Head of caudate nucleus (tissue), 42 donors: ENCODE results near the gene DIDO1.

Experiments used
- DNase-seq, 42 donors: peaks; one replicate each; pipeline versions ENCODE4 v3.0.0 to v3.0.0-alpha.2; 2020 to 2021; ENCODE audit warnings: mixed read lengths in 7 of 42
- intact Hi-C: fragments of 100-400 bp; cut with DNase I; formaldehyde crosslinking; loops from one replicate; pipeline ENCODE4 v1.15.0; 2022

DIDO1 gene

GRCh38 chr20:62952968-62953838 lies 26.9 kb upstream of the DIDO1 start:
- intact Hi-C loops: no loop called here
- DNase-seq: no peak

DNA sequence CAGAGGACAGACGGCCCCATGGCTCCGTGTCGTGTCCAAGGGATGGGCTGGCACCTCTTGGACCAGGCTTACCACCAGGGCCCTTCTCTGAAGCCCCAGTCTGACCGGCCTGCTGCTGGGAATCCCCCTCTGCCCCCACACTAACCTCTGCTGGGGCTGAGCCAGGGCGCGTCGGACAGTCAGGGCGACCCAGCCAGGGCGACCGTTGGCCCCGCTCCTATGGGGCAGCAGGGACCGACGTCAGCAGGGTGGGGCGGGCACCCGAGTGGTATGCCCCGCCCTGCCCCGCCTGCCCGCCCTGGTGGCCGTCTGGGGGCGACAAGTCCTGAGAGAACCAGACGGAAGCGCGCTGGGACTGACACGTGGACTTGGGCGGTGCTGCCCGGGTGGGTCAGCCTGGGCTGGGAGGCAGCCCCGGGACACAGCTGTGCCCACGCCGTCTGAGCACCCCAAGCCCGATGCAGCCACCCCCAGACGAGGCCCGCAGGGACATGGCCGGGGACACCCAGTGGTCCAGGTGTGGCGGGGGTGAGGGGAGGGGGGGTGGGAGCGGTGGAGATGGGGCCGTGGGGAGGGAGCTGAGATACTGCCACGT lies 26.2 kb upstream of the DIDO1 start, which contains the start of gene SLC17A9:
Gene SLC17A9, plus strand, starts transcription at position 337 of the 595 bp plus-strand sequence. Its CDS starts 122 bp downstream, at position 459.
- intact Hi-C loops: no loop called here
- peak in 32 of 42 donors; percentile 13 to 66 (median 42) for DNase-seq

GRCh38 chr20:62951896-62952372 lies 25.6 kb upstream of the DIDO1 start:
- no peak for DNase-seq
- intact Hi-C loops: no loop called here

DNA sequence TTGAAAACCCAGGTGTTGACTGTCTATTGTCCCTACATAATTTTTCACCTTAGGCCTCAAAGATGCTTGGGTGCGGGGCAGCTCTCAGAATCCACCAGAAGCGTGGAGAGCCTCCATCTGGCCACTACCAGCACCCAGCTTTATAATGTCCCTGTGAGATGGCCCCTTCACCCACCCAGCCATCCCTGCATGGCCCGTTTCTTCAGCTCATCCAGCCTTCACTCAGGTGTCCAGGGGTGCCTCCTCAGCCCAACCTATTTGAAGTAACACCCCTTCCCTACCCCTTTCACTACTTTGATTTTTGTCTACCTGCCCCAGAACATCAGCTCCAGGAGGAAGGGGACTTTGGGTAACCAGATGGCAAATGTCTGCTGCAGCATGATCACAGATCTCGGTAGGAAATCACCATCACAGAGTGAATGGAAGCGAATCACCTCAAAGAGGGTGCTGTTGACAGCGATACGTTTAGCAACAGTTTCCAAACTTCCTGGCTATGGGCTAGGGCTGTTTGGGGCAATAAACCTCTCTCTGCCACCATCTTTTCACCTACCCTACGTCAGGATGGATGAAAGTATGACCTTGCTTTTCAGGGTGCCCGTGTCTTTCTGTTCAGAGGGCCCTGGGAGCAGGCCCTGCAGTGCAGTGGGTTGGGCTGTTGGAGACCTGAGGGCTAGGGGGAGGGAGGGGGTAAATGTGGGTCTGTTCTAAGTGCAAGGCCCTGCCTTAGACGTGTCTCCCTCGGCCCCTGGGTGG lies 25.0 kb upstream of the DIDO1 start:
- intact Hi-C loops: no loop called here
- DNase-seq: no peak

GRCh38 chr20:62950741-62951140 lies 24.4 kb upstream of the DIDO1 start:
- intact Hi-C loops: no loop called here
- DNase-seq: no peak

DNA sequence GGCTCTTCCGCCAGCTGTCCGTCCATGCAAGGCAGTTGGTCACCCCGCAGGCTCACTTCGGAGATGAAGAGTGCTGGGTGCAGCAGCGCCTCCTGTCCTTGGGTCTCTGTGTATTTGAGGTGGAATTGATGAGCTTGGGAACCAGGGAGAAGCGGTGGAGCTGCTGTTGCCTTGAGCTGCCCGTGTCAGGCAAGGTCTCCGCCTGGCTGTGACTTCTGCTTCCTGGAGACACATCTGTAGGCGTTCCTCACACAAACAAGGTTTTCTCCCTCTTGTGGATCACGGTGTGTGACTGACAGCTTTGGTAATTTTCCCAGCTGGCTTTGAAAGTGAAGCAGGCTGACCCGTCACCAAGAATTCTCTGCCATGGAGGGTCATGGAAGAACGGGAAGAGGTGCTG lies 23.7 kb upstream of the DIDO1 start:
- intact Hi-C loops: no loop called here

GRCh38 chr20:62949153-62949821 lies 23.0 kb upstream of the DIDO1 start:
- DNase-seq: no peak
- intact Hi-C loops: no loop called here

More for the DNA sequence above, 23.7 kb upstream of the DIDO1 start:
- no peak for DNase-seq

GRCh38 chr20:62947532-62948300 lies 21.4 kb upstream of the DIDO1 start:
- intact Hi-C loops: no loop called here
- peak in 1 of 42 donors; percentile 8 for DNase-seq

DNA sequence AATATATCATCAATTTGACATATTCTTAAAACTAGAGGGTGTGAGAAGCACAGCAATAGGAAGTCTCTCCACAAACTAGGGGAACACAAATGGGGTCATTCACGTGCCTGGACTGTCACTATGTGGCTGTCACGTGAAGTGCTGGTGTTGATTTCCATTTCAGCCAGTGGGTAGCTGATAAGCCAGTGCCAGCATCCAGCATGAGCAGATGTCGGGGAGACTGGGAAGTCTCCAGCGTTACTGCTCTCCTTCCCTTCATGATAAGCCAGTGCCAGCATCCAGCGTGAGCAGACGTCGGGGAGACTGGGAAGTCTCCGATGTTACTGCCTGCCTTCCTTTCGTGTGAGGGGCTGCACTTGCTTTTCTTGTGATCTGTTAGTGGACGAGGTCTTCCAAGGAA lies 20.6 kb upstream of the DIDO1 start:
- DNase-seq: peak in 1 of 42 donors; percentile 15
- intact Hi-C loops: no loop called here

DNA sequence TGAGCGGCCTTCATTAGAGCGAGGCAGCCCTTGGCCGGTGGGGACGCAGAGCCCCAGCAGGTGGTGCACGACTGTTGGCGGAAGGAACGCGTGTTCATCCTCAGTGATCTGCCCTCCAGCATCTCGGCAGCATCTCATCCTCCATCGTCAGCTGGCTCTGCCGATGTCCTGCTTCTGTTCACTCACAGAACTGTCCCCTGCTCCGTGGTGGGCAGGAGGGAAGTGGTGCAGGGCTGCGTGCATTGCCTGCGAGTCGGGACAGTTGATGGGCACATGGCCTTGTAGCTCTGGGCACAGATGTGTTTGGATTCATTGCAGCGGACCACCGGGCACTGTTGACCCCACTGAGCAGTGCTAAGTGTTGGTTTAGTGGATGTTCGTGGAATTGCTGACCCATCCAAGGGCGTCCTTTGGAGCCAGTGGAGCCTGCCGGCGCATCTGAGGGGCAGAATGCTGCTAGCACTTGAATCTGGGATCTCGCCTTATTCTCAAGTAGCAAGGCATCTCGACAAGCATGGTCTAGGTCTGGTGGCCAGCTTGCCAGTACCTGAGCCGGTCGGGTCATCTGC lies 19.6 kb upstream of the DIDO1 start:
- DNase-seq: peak in 1 of 42 donors; percentile 11
- intact Hi-C loops: no loop called here

DNA sequence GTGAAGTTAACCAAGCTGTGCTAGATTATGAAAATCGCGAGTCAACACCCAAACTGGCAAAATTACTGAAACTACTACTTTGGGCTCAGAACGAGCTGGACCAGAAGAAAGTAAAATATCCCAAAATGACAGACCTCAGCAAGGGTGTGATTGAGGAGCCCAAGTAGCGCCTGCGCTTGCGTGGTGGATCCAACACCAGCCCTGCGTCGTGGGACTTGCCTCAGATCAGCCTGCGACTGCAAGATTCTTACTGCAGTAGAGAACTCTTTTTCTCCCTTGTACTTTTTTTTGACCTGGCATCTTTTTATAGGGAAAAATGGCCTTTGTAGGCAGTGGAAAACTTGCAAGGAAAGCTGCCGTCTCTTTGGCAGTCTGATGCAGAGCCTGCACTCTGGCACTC lies 18.4 kb upstream of the DIDO1 start:
- peak in 1 of 42 donors; percentile 9 for DNase-seq
- intact Hi-C loops: no loop called here

- intact Hi-C loops: no loop called here
- no peak for DNase-seq
Observed at GRCh38 chr20:62944184-62944583, 17.9 kb upstream of the DIDO1 start.

DNA sequence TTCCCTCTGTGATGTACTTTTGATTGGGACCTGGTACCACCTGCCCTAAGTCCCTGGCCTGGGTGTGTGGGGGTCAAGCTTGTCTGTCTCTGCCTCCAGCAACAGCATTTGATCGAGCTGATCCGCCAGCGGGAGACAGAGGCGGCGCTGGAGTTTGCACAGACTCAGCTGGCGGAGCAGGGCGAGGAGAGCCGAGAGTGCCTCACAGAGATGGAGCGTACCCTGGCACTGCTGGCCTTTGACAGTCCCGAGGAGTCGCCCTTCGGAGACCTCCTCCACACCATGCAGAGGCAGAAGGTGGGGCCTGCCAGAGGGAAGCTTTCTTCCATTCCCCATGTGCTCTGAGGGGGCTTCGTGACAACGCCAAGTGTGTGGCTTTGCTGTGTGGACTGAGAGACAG lies 17.1 kb upstream of the DIDO1 start:
- peak in 1 of 42 donors; percentile 14 for DNase-seq
- intact Hi-C loops: no loop called here

DNA sequence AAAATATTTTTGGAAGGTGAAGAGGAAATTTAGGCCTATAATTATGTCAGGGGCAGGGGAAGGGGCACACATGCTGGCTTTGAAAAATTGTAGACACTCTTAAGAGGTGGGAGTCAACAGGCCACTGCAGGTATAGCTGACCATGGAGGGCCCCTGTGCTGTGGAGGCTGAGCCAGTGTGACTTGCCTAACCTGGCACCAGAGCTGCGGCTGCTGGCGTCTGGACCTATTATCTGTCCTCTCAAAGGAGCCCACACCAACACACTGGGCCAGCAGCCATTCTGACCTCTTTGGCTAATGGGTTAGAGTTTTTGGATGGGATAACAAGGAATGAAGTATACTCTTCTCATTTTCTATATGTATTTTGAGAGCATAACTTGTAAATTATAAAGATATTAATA lies 16.2 kb upstream of the DIDO1 start:
- peak in 1 of 42 donors; percentile 22 for DNase-seq
- intact Hi-C loops: no loop called here

GRCh38 chr20:62941792-62942191 lies 15.5 kb upstream of the DIDO1 start:
- intact Hi-C loops: no loop called here
- DNase-seq: no peak

DNA sequence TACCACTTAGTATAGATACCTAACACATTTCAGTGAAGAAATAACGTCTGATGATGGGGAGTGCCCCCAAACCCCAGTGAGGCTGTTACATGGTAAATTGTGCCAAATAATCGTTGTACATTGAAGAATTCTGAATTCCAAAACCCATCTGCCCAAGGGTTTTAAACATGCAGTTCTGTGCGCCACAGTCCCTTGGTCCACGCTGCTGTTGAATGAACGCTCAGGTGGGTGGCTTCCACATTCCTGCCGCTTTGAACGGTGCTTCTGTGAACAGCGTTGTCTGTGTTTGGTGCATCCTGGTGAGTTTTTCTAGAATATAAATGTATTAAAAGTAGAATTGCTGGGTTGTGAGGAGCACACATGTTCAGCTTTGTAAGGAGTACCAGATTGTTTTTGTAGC lies 14.6 kb upstream of the DIDO1 start:
- intact Hi-C loops: no loop called here
- DNase-seq: no peak

GRCh38 chr20:62938105-62938888 lies 12.0 kb upstream of the DIDO1 start, which contains the start of gene GID8:
Gene GID8, plus strand, starts transcription at chr20:62938147. Its CDS starts 3,356 bp downstream, at chr20:62941503.
- intact Hi-C loops: no loop called here
- DNase-seq: peak in 23 of 42 donors; percentile 20 to 67 (median 34)
